Liver (tissue), 9 donors: Measurements from ENCODE around the gene ARGLU1. TPM values are rescaled to one million over a fixed set of nuclear protein-coding genes. Genes with fewer than 3 reads are reported as not detected.

ENCODE experiments used
- DNase-seq: peaks from one replicate; pipeline ENCODE4 v3.0.0-alpha.2; 2017; ENCODE audit warnings: low spot score
- H3K27ac ChIP-seq, 2 donors: one replicate each; pipeline ENCODE4 v1.7.0; 2013; ENCODE audit warnings: inconsistent platforms in 2 of 2, low read length in 2 of 2, control low read depth in 1 of 2, low read depth in 1 of 2, mild to moderate bottlenecking in 1 of 2
- H3K27me3 ChIP-seq, 4 donors: one replicate each; pipeline versions ENCODE4 v1.6.1 to v1.7.0; 2013; ENCODE audit warnings: low read length in 3 of 4, inconsistent platforms in 1 of 4, mild to moderate bottlenecking in 1 of 4, moderate library complexity in 1 of 4; ENCODE audit not compliant: control insufficient read depth in 4 of 4, insufficient read depth in 4 of 4
- H3K36me3 ChIP-seq, 4 donors: one replicate each; pipeline versions ENCODE4 v1.6.1 to v1.7.0; 2013; ENCODE audit warnings: low read length in 3 of 4, mild to moderate bottlenecking in 3 of 4, low read depth in 1 of 4, moderate library complexity in 1 of 4; ENCODE audit not compliant: control insufficient read depth in 4 of 4, insufficient read depth in 3 of 4
- H3K4me1 ChIP-seq, 4 donors: one replicate each; pipeline versions ENCODE4 v1.6.1 to v1.7.0; 2013; ENCODE audit warnings: low read length in 3 of 4, mild to moderate bottlenecking in 3 of 4, moderate library complexity in 1 of 4; ENCODE audit not compliant: control insufficient read depth in 4 of 4, insufficient read depth in 4 of 4
- H3K4me3 ChIP-seq, 3 donors: one replicate each; pipeline versions ENCODE4 v1.6.1 to v1.7.0; 2013; ENCODE audit warnings: low read length in 3 of 3, control low read depth in 1 of 3, low read depth in 1 of 3, mild to moderate bottlenecking in 1 of 3
- H3K9ac ChIP-seq, 2 donors: one replicate each; pipeline ENCODE4 v1.7.0; 2013; ENCODE audit warnings: low read length in 2 of 2, mild to moderate bottlenecking in 2 of 2, moderate library complexity in 2 of 2, control low read depth in 1 of 2, low read depth in 1 of 2
- H3K9me3 ChIP-seq, 4 donors: one replicate each; pipeline versions ENCODE4 v1.6.1 to v1.7.0; 2013; ENCODE audit warnings: low read length in 3 of 4; ENCODE audit not compliant: control insufficient read depth in 4 of 4
- EGR1 ChIP-seq, 2 donors: IDR thresholded peaks; 2 replicates each; pipeline ENCODE4 v1.6.1; 2016 to 2018; ENCODE audit warnings: antibody characterized with exemption in 2 of 2, low read depth in 2 of 2
- FOXA1 ChIP-seq: IDR thresholded peaks from 2 replicates; pipeline ENCODE4 v1.6.1; 2016; ENCODE audit warnings: antibody characterized with exemption
- FOXA2 ChIP-seq: IDR thresholded peaks from 2 replicates; pipeline ENCODE4 v1.6.1; 2016; ENCODE audit warnings: antibody characterized with exemption
- GABPA ChIP-seq, 2 donors: IDR thresholded peaks in 1 of 2; conservative IDR thresholded peaks in 1 of 2; 2 replicates each; pipeline ENCODE4 v1.6.1; 2016; ENCODE audit warnings: antibody characterized with exemption in 2 of 2, mild to moderate bottlenecking in 1 of 2, moderate library complexity in 1 of 2
- HNF4A ChIP-seq, 2 donors: conservative IDR thresholded peaks; 2 replicates each; pipeline ENCODE4 v1.6.1; 2016; ENCODE audit warnings: antibody characterized with exemption in 2 of 2, mild to moderate bottlenecking in 2 of 2
- HNF4G ChIP-seq: IDR thresholded peaks from 2 replicates; pipeline ENCODE4 v1.6.1; 2016; ENCODE audit warnings: antibody characterized with exemption
- JUND ChIP-seq, 2 donors: IDR thresholded peaks; 2 replicates each; pipeline ENCODE4 v1.6.1; 2016; ENCODE audit warnings: antibody characterized with exemption in 2 of 2
- NR2F2 ChIP-seq: IDR thresholded peaks from 2 replicates; pipeline ENCODE4 v1.6.1; 2016; ENCODE audit warnings: antibody characterized with exemption
- RAD21 ChIP-seq, 2 donors: IDR thresholded peaks; 2 replicates each; pipeline ENCODE4 v1.6.1; 2016; ENCODE audit warnings: antibody characterized with exemption in 2 of 2, mild to moderate bottlenecking in 2 of 2
- RXRA ChIP-seq, 2 donors: IDR thresholded peaks; 2 replicates each; pipeline ENCODE4 v1.6.1; 2017 to 2018; ENCODE audit warnings: antibody characterized with exemption in 2 of 2, mild to moderate bottlenecking in 1 of 2
- SP1 ChIP-seq: IDR thresholded peaks from 2 replicates; pipeline ENCODE4 v1.6.1; 2018; ENCODE audit warnings: antibody characterized with exemption, mild to moderate bottlenecking
- TAF1 ChIP-seq: conservative IDR thresholded peaks from 2 replicates; pipeline ENCODE4 v1.6.1; 2016; ENCODE audit warnings: antibody characterized with exemption, mild to moderate bottlenecking
- YY1 ChIP-seq: IDR thresholded peaks from 2 replicates; pipeline ENCODE4 v1.6.1; 2016; ENCODE audit warnings: antibody characterized with exemption, mild to moderate bottlenecking
- WGBS: extraction: QIAGEN DNeasy Blood & Tissue Kit; methylation state at CpG from one replicate; pipeline ENCODE4 v1.1.7; 2013; 5-methylcytosine and 5-hydroxymethylcytosine counted together
- polyA plus RNA-seq, 2 donors: library from polyadenylated mRNA; stranded (reverse) in 1 of 2; unstranded in 1 of 2; fragments of 200-250 nt in 1 of 2; fragments of >200 nt in 1 of 2; fragmentation: Nextera tagmentation in 1 of 2; extraction: Ambion mirVana in 1 of 2; gene quantifications; one replicate each; pipeline versions ENCODE4 v1.2.1 to v1.2.3, GENCODE V29; 2013 to 2015
- total RNA-seq, 2 donors: library from RNA; depleted of rRNA; stranded (reverse); fragments of >200 nt; gene quantifications; one replicate each; pipeline ENCODE4 v1.2.3, GENCODE V29; 2014
- TF ChIP-seq, protein P1 (sequence below): IDR thresholded peaks from 2 replicates; pipeline ENCODE4 v1.6.1; 2016; ENCODE audit warnings: antibody characterized with exemption
- TF ChIP-seq, protein P2 (sequence below): IDR thresholded peaks from 2 replicates; pipeline ENCODE4 v1.6.1; 2016; ENCODE audit warnings: antibody characterized with exemption, mild to moderate bottlenecking
- TF ChIP-seq, protein P3 (sequence below): fragments of 150-350 bp; IDR thresholded peaks from 2 replicates; pipeline ENCODE4 v1.5.1; 2017; ENCODE audit warnings: improper control_type of control experiment, low read depth, low read length; ENCODE audit not compliant: missing input control
- TF ChIP-seq, protein P4 (sequence below): IDR thresholded peaks from 2 replicates; pipeline ENCODE4 v1.6.1; 2016; ENCODE audit warnings: antibody characterized with exemption
- TF ChIP-seq, protein P5 (sequence below): IDR thresholded peaks from 2 replicates; pipeline ENCODE4 v1.6.1; 2016; ENCODE audit warnings: antibody characterized with exemption
- donor health status: healthy.
- donor health status: healthy.
- donor health status: healthy.
- donor health status: healthy.
- donor health status: healthy.

The ARGLU1 gene
- total and polyA plus RNA-seq, 4 donors: 16.7 to 50.8 (median 30.1) TPM

DNA sequence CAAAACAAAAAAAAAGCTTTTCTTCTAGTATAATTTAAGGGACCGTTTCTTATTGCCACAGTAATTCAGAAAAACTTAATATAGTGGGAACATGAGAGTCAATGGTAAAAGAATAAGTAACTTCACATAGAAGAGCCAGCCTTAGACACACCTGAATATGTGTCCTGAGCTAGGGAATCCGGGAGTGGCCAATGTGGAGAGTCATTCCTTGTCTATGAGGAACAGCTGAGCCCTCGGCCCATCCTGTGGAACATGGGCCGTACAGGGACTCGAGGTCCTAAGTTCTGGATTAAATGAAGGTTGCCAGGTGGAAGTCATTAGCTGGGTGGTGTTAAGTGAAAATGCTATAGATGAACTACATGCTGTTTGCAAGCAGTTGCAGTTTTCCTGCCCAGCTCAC lies 64.7 kb downstream of the ARGLU1 start:
- Histone ChIP-seq H3K27me3 (peaks cover 0 to 5% (median 0%) of the 10 kb centered on the region in 4 donors), H3K4me3 (no peak overlapping the region), H3K4me1 (no peaks in the 10 kb centered on the region), H3K9me3 (no peaks in the 10 kb centered on the region), H3K36me3 (no peaks in the 10 kb centered on the region), H3K9ac (no peak overlapping the region), H3K27ac (no peak overlapping the region)
- TF ChIP-seq, protein P1, sequence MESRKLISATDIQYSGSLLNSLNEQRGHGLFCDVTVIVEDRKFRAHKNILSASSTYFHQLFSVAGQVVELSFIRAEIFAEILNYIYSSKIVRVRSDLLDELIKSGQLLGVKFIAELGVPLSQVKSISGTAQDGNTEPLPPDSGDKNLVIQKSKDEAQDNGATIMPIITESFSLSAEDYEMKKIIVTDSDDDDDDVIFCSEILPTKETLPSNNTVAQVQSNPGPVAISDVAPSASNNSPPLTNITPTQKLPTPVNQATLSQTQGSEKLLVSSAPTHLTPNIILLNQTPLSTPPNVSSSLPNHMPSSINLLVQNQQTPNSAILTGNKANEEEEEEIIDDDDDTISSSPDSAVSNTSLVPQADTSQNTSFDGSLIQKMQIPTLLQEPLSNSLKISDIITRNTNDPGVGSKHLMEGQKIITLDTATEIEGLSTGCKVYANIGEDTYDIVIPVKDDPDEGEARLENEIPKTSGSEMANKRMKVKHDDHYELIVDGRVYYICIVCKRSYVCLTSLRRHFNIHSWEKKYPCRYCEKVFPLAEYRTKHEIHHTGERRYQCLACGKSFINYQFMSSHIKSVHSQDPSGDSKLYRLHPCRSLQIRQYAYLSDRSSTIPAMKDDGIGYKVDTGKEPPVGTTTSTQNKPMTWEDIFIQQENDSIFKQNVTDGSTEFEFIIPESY: no peak
- TF ChIP-seq SP1 (no peak), HNF4G (no peak), EGR1 (IDR thresholded peaks at IDR 0.05; ENCODE audit: low read depth in 2 of 2) (no peak)
- TF ChIP-seq, protein P2, sequence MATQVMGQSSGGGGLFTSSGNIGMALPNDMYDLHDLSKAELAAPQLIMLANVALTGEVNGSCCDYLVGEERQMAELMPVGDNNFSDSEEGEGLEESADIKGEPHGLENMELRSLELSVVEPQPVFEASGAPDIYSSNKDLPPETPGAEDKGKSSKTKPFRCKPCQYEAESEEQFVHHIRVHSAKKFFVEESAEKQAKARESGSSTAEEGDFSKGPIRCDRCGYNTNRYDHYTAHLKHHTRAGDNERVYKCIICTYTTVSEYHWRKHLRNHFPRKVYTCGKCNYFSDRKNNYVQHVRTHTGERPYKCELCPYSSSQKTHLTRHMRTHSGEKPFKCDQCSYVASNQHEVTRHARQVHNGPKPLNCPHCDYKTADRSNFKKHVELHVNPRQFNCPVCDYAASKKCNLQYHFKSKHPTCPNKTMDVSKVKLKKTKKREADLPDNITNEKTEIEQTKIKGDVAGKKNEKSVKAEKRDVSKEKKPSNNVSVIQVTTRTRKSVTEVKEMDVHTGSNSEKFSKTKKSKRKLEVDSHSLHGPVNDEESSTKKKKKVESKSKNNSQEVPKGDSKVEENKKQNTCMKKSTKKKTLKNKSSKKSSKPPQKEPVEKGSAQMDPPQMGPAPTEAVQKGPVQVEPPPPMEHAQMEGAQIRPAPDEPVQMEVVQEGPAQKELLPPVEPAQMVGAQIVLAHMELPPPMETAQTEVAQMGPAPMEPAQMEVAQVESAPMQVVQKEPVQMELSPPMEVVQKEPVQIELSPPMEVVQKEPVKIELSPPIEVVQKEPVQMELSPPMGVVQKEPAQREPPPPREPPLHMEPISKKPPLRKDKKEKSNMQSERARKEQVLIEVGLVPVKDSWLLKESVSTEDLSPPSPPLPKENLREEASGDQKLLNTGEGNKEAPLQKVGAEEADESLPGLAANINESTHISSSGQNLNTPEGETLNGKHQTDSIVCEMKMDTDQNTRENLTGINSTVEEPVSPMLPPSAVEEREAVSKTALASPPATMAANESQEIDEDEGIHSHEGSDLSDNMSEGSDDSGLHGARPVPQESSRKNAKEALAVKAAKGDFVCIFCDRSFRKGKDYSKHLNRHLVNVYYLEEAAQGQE: no peak
- WGBS: 75% methylated on average over 5 of the region's 5 CpGs
- DNase-seq: no peak

DNA sequence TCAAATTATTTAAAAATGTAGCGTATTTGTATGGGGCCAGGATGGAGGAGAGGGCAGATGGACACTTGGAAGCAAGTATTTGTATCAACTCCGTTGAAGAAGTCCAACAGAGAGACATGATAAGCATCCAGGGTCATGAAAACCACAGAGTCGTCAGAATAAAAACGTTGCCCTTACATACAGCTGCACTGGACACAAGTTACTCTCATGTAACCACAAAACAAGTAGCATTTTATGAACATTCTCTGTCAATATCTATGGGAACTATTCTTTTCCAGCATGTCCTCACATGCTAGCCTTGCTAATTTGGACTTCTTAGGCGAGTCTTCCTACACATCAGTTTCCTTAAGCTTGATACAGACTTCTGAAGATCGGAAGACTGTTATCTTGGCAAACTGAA lies 67.5 kb downstream of the ARGLU1 start:
- no peak for DNase-seq
- Histone ChIP-seq H3K27me3 (peaks cover 0 to 5% (median 0%) of the 10 kb centered on the region in 4 donors), H3K4me3 (no peak overlapping the region), H3K36me3 (no peaks in the 10 kb centered on the region), H3K4me1 (no peaks in the 10 kb centered on the region), H3K9ac (no peak overlapping the region), H3K27ac (no peak overlapping the region), H3K9me3 (no peaks in the 10 kb centered on the region)
- TF ChIP-seq, protein P3, sequence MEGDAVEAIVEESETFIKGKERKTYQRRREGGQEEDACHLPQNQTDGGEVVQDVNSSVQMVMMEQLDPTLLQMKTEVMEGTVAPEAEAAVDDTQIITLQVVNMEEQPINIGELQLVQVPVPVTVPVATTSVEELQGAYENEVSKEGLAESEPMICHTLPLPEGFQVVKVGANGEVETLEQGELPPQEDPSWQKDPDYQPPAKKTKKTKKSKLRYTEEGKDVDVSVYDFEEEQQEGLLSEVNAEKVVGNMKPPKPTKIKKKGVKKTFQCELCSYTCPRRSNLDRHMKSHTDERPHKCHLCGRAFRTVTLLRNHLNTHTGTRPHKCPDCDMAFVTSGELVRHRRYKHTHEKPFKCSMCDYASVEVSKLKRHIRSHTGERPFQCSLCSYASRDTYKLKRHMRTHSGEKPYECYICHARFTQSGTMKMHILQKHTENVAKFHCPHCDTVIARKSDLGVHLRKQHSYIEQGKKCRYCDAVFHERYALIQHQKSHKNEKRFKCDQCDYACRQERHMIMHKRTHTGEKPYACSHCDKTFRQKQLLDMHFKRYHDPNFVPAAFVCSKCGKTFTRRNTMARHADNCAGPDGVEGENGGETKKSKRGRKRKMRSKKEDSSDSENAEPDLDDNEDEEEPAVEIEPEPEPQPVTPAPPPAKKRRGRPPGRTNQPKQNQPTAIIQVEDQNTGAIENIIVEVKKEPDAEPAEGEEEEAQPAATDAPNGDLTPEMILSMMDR: no peak
- TF ChIP-seq HNF4A (conservative IDR thresholded peaks at IDR 0.05): no peak
- no peak for TF ChIP-seq SP1
- TF ChIP-seq YY1: no peak
- TF ChIP-seq, protein P1: no peak
- TF ChIP-seq, protein P2: no peak
- TF ChIP-seq GABPA (IDR thresholded peaks at IDR 0.05 in 1 of 2, conservative IDR thresholded peaks at IDR 0.05 in 1 of 2): no peak
- TF ChIP-seq, protein P4, sequence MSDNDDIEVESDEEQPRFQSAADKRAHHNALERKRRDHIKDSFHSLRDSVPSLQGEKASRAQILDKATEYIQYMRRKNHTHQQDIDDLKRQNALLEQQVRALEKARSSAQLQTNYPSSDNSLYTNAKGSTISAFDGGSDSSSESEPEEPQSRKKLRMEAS: no peak
- no peak for TF ChIP-seq FOXA1
- TF ChIP-seq HNF4G: no peak
- TF ChIP-seq, protein P5, sequence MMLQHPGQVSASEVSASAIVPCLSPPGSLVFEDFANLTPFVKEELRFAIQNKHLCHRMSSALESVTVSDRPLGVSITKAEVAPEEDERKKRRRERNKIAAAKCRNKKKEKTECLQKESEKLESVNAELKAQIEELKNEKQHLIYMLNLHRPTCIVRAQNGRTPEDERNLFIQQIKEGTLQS: no peak
- TF ChIP-seq FOXA2: no peak
- no peak for TF ChIP-seq TAF1
- no peak for TF ChIP-seq RXRA (IDR thresholded peaks at IDR 0.05)
- TF ChIP-seq JUND (IDR thresholded peaks at IDR 0.05): no peak
- TF ChIP-seq RAD21 (IDR thresholded peaks at IDR 0.05): no peak
- no peak for TF ChIP-seq NR2F2
- no peak for TF ChIP-seq EGR1 (IDR thresholded peaks at IDR 0.05; ENCODE audit: low read depth in 2 of 2)
- 69% methylated on average over 6 of the region's 6 CpGs for WGBS
